ENCODE measurements around the gene SSH3.

The SSH3 gene

DNA sequence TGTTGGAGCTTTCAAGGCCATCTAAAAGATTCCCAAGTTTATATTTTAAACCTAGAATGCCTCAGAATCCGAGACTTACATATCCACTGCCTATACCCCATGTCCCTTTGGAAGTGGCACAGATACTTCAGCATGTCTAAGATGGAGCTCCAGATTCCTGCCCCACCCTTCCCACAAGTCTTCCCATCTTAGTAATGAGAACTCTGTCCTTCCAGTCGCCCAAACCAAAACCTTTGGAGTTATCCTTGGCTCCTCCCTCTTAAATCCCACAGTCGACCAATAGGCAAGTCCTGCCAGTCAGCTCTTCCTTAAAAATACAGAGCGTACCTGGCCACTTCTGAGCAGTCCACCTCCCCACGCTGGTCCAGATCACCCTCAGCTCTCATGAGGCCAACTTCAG, 45.7 kb downstream of the SSH3 start:
- H3K27me3 ChIP-seq (ENCODE audit: insufficient read depth, insufficient read length), result no peaks in the 10 kb centered on the region
- DNase-seq (ENCODE audit: low read depth, low spot score), result no peak
- no peaks in the 10 kb centered on the region for H3K36me3 ChIP-seq (ENCODE audit: insufficient read depth, insufficient read length, low read length)
- H3K9me3 ChIP-seq (ENCODE audit: insufficient read depth, low read length), result no peaks in the 10 kb centered on the region
- peaks cover 14% of the 10 kb centered on the region for H3K4me1 ChIP-seq (ENCODE audit: insufficient read depth, insufficient read length)
- no peak overlapping the region for H3K4me3 ChIP-seq (ENCODE audit: insufficient read length, low read depth)
- TF ChIP-seq SUZ12 (IDR thresholded peaks at IDR 0.05; ENCODE audit: extremely low read depth, insufficient read depth, insufficient read length) (no peak), ZNF274 (IDR thresholded peaks at IDR 0.05; ENCODE audit: low read depth, low read length) (no peak), YY1 (IDR thresholded peaks at IDR 0.05; ENCODE audit: insufficient read depth, insufficient read length) (no peak)
- no peak overlapping the region for H3K9ac ChIP-seq (ENCODE audit: insufficient read length, low read depth)

DNA sequence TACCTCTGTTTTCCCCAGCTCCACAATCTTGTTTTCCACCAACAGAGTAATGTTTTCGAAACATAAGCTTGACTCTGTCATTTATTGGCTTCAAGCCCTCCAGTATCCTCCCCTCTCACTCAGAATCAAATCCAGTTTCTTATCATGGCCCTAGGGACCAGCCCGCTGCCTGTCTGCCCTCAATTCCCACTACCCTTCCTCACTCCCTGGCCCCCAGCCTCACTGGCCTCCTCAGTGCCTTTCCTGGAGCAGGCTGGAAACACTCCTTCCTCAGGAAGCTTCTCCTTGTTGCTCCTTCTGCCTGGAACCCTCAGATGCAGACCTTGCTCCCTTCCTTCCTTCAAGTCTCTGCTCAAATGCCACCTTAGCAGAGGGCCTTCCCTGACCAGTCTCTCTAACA, 46.1 kb downstream of the SSH3 start:
- Histone ChIP-seq H3K36me3 (ENCODE audit: insufficient read depth, insufficient read length, low read length) (no peaks in the 10 kb centered on the region), H3K9ac (ENCODE audit: insufficient read length, low read depth) (no peak overlapping the region), H3K9me3 (ENCODE audit: insufficient read depth, low read length) (no peaks in the 10 kb centered on the region), H3K4me1 (ENCODE audit: insufficient read depth, insufficient read length) (peaks cover 17% of the 10 kb centered on the region), H3K4me3 (ENCODE audit: insufficient read length, low read depth) (no peak overlapping the region), H3K27me3 (ENCODE audit: insufficient read depth, insufficient read length) (no peaks in the 10 kb centered on the region)
- DNase-seq (ENCODE audit: low read depth, low spot score), result no peak
- TF ChIP-seq YY1 (IDR thresholded peaks at IDR 0.05; ENCODE audit: insufficient read depth, insufficient read length), result no peak
- no peak for TF ChIP-seq ZNF274 (IDR thresholded peaks at IDR 0.05; ENCODE audit: low read depth, low read length)
- no peak for TF ChIP-seq SUZ12 (IDR thresholded peaks at IDR 0.05; ENCODE audit: extremely low read depth, insufficient read depth, insufficient read length)

DNA sequence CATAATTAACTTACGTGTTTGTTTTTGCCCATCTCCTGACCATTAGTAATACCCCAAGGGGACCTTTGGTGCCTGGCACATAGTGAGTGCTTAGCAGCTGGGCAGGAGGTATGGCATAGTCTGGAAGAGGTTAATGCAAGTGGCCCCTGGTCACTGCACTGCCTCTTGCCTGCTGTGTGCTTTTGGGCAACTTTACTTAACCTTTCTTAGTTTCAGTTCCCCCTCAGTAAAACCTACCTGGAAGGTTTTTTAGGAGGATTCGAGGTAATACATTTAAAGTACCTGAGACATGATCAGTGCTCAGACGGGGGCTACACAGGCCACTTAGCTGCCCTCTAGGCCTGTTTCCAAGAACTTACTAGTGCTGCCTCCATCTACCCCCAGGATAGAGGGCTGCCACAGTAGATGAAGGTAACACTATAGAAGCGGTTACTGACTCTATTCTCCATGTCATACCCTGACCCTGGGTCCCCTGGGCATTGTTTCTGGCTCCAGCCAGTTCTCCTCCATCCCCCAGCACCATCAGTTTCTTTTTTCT, 46.7 kb downstream of the SSH3 start:
- TF ChIP-seq ZNF274 (IDR thresholded peaks at IDR 0.05; ENCODE audit: low read depth, low read length), result no peak
- no peak for TF ChIP-seq YY1 (IDR thresholded peaks at IDR 0.05; ENCODE audit: insufficient read depth, insufficient read length)
- no peak for TF ChIP-seq SUZ12 (IDR thresholded peaks at IDR 0.05; ENCODE audit: extremely low read depth, insufficient read depth, insufficient read length)
- peaks cover 19% of the 10 kb centered on the region for H3K4me1 ChIP-seq (ENCODE audit: insufficient read depth, insufficient read length)
- no peaks in the 10 kb centered on the region for H3K36me3 ChIP-seq (ENCODE audit: insufficient read depth, insufficient read length, low read length)
- no peak overlapping the region for H3K9ac ChIP-seq (ENCODE audit: insufficient read length, low read depth)
- DNase-seq (ENCODE audit: low read depth, low spot score), result no peak
- H3K27me3 ChIP-seq (ENCODE audit: insufficient read depth, insufficient read length), result no peaks in the 10 kb centered on the region
- no peak overlapping the region for H3K4me3 ChIP-seq (ENCODE audit: insufficient read length, low read depth)
- H3K9me3 ChIP-seq (ENCODE audit: insufficient read depth, low read length), result no peaks in the 10 kb centered on the region

DNA sequence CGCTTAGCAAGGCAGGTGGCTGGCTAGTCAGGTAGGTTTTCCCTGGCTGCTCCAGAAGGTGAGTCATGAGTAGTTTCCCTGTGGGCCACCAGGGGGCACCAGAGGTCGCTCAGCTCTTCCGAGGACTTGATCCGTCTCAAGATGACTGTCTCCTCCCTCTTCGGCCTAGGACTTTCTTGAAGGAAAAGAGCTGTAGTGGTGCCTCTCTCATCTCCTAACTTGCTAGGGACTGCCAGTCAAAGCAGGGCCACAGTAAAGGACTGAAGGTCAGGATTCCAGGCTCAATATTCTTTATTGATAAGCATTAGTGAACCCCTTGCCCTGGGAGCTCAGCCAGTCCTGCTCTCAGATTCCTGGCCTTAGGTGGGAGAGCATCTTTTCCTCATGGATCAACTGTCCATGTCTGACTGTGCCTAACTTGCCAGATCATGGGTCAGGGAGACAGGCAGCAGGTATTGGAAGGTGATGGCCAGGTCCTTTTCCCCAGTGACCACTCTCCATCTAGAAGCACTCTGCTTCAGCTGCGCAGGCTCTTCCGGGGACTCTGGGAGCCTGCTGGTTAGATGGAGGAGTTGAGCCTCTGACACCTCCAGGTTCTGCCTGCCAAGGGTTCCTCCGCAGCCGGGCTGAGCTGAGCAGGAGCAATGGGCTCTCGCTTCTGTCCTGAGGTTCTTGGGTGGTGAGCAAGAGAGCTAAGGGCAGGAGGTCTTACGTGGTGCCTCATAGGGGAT, 48.1 kb downstream of the SSH3 start:
- no peaks in the 10 kb centered on the region for H3K9me3 ChIP-seq (ENCODE audit: insufficient read depth, low read length)
- no peak overlapping the region for H3K4me3 ChIP-seq (ENCODE audit: insufficient read length, low read depth)
- H3K36me3 ChIP-seq (ENCODE audit: insufficient read depth, insufficient read length, low read length), result no peaks in the 10 kb centered on the region
- no peaks in the 10 kb centered on the region for H3K27me3 ChIP-seq (ENCODE audit: insufficient read depth, insufficient read length)
- TF ChIP-seq ZNF274 (IDR thresholded peaks at IDR 0.05; ENCODE audit: low read depth, low read length), result no peak
- no peak for TF ChIP-seq YY1 (IDR thresholded peaks at IDR 0.05; ENCODE audit: insufficient read depth, insufficient read length)
- TF ChIP-seq SUZ12 (IDR thresholded peaks at IDR 0.05; ENCODE audit: extremely low read depth, insufficient read depth, insufficient read length), result no peak
- DNase-seq (ENCODE audit: low read depth, low spot score), result peak; percentile 90
- peaks cover 31% of the 10 kb centered on the region for H3K4me1 ChIP-seq (ENCODE audit: insufficient read depth, insufficient read length)
- peak overlapping the region; percentile 12 for H3K9ac ChIP-seq (ENCODE audit: insufficient read length, low read depth)

DNA sequence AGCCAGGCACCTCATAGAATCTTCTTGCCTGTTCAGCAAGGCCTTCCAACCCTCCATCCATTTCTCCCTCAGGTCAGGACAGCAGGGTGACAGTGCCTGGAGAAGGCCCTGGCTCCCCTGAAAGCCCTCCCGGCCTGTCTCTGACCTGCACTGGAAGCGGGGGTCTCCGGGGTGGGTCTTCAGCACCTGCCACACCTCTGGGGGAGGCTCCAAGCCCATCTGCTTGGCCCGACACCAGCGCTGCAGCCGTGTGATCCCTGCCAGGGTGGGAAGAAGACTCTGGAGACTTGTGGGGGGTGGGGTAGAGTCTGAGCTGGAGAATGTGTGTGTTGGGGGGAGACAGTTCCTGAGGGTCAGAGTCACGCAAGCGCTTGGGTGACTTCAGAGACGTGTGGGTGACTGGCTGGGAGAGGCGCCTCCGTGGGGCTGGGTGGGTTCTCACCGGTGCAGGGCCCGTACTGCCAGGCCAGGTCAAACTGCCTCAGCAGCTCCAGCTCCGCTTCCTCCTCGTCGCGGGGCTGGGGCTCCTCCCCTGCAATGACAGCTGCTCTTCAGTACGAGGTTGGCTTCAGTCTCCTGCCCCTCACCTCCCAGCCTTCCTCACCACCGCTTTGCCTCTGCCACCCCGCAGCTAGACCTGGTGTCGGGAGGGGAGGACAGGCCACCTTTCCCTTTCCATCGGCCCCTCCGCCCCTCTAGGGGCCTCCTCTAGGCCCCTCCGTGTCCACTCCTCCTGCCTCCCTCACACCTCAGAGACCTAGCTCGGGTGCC, 49.4 kb downstream of the SSH3 start:
- no peaks in the 10 kb centered on the region for H3K36me3 ChIP-seq (ENCODE audit: insufficient read depth, insufficient read length, low read length)
- no peak for DNase-seq (ENCODE audit: low read depth, low spot score)
- H3K4me1 ChIP-seq (ENCODE audit: insufficient read depth, insufficient read length), result peaks cover 39% of the 10 kb centered on the region
- TF ChIP-seq YY1 (IDR thresholded peaks at IDR 0.05; ENCODE audit: insufficient read depth, insufficient read length) (no peak), SUZ12 (IDR thresholded peaks at IDR 0.05; ENCODE audit: extremely low read depth, insufficient read depth, insufficient read length) (no peak), ZNF274 (IDR thresholded peaks at IDR 0.05; ENCODE audit: low read depth, low read length) (no peak)
- peak overlapping the region; percentile 87 for H3K9ac ChIP-seq (ENCODE audit: insufficient read length, low read depth)
- no peaks in the 10 kb centered on the region for H3K27me3 ChIP-seq (ENCODE audit: insufficient read depth, insufficient read length)
- H3K9me3 ChIP-seq (ENCODE audit: insufficient read depth, low read length), result no peaks in the 10 kb centered on the region
- peak overlapping the region; percentile 64 for H3K4me3 ChIP-seq (ENCODE audit: insufficient read length, low read depth)

DNA sequence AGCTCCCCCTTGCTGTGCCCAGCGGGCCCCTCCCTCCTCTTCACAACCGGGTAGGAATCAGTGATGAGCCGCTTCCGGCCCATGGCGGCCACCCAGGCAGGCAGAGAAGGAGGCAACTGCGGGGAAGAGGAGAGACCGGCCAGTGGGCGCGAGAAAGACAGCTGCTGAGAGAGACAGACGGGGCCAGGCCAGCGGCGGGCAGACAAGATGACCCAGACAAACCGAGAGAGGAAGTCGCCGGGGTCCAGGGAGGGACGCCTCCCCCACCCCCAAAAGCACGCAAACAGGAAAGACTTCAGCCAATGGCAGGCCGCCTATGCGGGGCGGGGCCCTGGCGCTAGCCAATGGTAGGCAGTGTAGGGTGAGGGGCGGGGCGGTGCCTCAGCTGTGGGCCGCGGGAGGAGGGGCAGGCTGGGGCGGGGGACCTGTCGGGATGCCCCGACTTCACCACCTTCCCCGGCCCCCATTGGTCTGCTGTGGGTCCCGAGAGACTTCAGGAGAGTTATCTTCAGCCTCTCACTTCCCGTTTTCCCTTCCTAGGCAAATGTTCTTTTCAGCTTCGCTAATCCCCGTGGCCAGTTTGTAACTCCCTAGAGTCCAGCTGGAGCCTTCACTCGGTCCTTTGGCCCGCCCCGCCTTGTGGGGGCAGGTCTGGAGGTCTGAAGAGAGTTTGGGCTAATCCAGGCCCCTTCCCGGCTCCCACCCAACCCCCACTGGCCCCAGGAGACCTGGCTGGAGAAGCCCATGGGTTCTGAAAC, 50.2 kb downstream of the SSH3 start, which contains the start of gene POLD4:
TSS of gene POLD4 (minus strand) at position 230 of the 758 bp plus-strand sequence. CDS start at position 83, 147 bp downstream.
- peak; percentile 97 for DNase-seq (ENCODE audit: low read depth, low spot score)
- Histone ChIP-seq H3K4me1 (ENCODE audit: insufficient read depth, insufficient read length) (peaks cover 39% of the 10 kb centered on the region), H3K27me3 (ENCODE audit: insufficient read depth, insufficient read length) (no peaks in the 10 kb centered on the region), H3K9me3 (ENCODE audit: insufficient read depth, low read length) (no peaks in the 10 kb centered on the region), H3K4me3 (ENCODE audit: insufficient read length, low read depth) (peak within 1 kb of the TSS; percentile 64), H3K36me3 (ENCODE audit: insufficient read depth, insufficient read length, low read length) (no peaks in the 10 kb centered on the region), H3K9ac (ENCODE audit: insufficient read length, low read depth) (peak within 1 kb of the TSS; percentile 87)
- TF ChIP-seq SUZ12 (IDR thresholded peaks at IDR 0.05; ENCODE audit: extremely low read depth, insufficient read depth, insufficient read length) (no peak), ZNF274 (IDR thresholded peaks at IDR 0.05; ENCODE audit: low read depth, low read length) (no peak), YY1 (IDR thresholded peaks at IDR 0.05; ENCODE audit: insufficient read depth, insufficient read length) (no peak)

All from NT2/D1 (cell line).